Stimulated activated naive CD4-positive, alpha-beta T cell treated with Interleukin-2 at 50 U/mL for 16 hours (primary cell): ENCODE data around the gene RHBDD2.
"Not testable (repeated sequence)": the region's sequence is repeated elsewhere in the genome, so short reads cannot be mapped to it uniquely, and the experiment has no call there.

Experiments used
- DNase-seq: peaks from one replicate; lab custom pipeline; 2025; lab: John Stamatoyannopoulos, UW

Gene RHBDD2

GRCh38 chr7:75866489-75867389, 12.1 kb upstream of the RHBDD2 start:
- peak; percentile 37 for DNase-seq

- DNase-seq: no peak
Measured at GRCh38 chr7:75867390-75867717, 11.5 kb upstream of the RHBDD2 start.

GRCh38 chr7:75868153-75868552, 10.7 kb upstream of the RHBDD2 start:
- no peak for DNase-seq

GRCh38 chr7:75869776-75870379, 9.0 kb upstream of the RHBDD2 start:
- DNase-seq: no peak

- peak; percentile 10 for DNase-seq
Measured at GRCh38 chr7:75870557-75871161, 8.2 kb upstream of the RHBDD2 start.

- DNase-seq: no peak
Measured at GRCh38 chr7:75872073-75872782, 6.6 kb upstream of the RHBDD2 start.

- DNase-seq: not testable (repeated sequence)
Measured at GRCh38 chr7:75874180-75874579, 4.7 kb upstream of the RHBDD2 start.

GRCh38 chr7:75875113-75876080, 3.4 kb upstream of the RHBDD2 start:
- no peak for DNase-seq

GRCh38 chr7:75876126-75876881, 2.5 kb upstream of the RHBDD2 start:
- no peak for DNase-seq

- no peak for DNase-seq
Measured at GRCh38 chr7:75878312-75878768, 494 bp upstream of the RHBDD2 start.

- DNase-seq: no peak
Measured at GRCh38 chr7:75879771-75880184, 944 bp downstream of the RHBDD2 start.

GRCh38 chr7:75880242-75880641, 1.4 kb downstream of the RHBDD2 start:
- no peak for DNase-seq

GRCh38 chr7:75881436-75882095, 2.7 kb downstream of the RHBDD2 start:
- no peak for DNase-seq

- not testable (repeated sequence) for DNase-seq
Measured at GRCh38 chr7:75883265-75883824, 4.5 kb downstream of the RHBDD2 start.

- DNase-seq: no peak
Measured at GRCh38 chr7:75884476-75884875, 5.6 kb downstream of the RHBDD2 start.

GRCh38 chr7:75885036-75885435, 6.2 kb downstream of the RHBDD2 start:
- no peak for DNase-seq

- no peak for DNase-seq
Measured at GRCh38 chr7:75887669-75888369, 9.0 kb downstream of the RHBDD2 start.

GRCh38 chr7:75888464-75889222, 9.8 kb downstream of the RHBDD2 start:
- no peak for DNase-seq
